AG08395 (cell line): ENCODE data around the gene KNOP1.

Experiments used
- DNase-seq: peaks from one replicate; pipeline ENCODE4 v3.0.0; 2012; ENCODE audit warnings: mixed read lengths, low spot score

KNOP1 gene, protein sequence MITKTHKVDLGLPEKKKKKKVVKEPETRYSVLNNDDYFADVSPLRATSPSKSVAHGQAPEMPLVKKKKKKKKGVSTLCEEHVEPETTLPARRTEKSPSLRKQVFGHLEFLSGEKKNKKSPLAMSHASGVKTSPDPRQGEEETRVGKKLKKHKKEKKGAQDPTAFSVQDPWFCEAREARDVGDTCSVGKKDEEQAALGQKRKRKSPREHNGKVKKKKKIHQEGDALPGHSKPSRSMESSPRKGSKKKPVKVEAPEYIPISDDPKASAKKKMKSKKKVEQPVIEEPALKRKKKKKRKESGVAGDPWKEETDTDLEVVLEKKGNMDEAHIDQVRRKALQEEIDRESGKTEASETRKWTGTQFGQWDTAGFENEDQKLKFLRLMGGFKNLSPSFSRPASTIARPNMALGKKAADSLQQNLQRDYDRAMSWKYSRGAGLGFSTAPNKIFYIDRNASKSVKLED

DNA sequence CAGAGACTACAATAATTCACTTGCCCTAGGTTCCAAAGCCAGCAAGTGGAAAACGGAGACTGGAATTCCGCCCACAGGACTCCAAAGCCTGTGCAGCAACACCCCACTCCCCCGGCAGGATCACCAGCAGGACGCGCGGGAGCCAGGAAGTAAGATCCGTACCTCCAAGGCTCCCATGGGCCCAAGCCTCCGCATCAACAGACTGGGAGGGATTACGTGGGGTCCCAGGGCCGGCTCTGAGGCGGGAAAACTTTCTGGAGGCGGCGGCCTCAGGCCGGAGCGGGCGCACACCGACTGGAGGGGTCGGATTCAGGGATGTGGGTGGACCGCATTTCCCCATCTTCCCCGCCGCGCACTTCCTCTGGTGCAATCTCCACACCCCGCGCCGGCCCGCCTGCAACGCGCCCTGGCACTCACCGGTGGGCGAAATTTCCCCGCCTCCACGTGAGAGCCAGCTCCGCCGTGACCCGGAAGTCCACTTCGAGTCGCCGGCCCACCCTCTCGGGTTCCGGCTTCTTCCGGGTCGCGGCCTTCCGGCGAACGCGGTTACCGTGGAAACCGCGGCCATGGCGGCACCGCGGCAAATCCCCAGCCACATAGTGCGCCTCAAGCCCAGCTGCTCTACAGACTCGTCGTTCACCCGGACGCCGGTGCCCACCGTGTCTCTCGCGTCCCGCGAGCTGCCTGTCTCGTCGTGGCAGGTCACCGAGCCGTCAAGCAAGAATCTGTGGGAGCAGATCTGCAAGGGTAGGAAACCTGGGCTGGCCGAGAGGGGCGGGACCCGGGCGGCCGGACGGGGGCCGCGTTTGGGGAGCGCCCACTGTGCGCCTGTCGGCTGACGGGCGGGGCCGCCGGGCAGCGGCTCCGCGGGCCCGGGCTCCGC lies at the start of gene KNOP1, which contains the start of gene IQCK:
Gene KNOP1 (minus strand): TSS at position 487 of the 883 bp plus-strand sequence. CDS start 3,192 bp downstream, outside the sequence.
Gene IQCK (plus strand): TSS at position 531 of the 883 bp plus-strand sequence. CDS start 36 bp downstream, at position 567.
- DNase-seq, result peak; percentile 96

GRCh38 chr16:19767497-19767896 lies 49.5 kb upstream of the KNOP1 start:
- DNase-seq, result no peak

- no peak for DNase-seq
These were observed 49.0 kb upstream of the KNOP1 start for GRCh38 chr16:19766988-19767387.

- no peak for DNase-seq
These were observed 48.5 kb upstream of the KNOP1 start for GRCh38 chr16:19766554-19766884.

DNA sequence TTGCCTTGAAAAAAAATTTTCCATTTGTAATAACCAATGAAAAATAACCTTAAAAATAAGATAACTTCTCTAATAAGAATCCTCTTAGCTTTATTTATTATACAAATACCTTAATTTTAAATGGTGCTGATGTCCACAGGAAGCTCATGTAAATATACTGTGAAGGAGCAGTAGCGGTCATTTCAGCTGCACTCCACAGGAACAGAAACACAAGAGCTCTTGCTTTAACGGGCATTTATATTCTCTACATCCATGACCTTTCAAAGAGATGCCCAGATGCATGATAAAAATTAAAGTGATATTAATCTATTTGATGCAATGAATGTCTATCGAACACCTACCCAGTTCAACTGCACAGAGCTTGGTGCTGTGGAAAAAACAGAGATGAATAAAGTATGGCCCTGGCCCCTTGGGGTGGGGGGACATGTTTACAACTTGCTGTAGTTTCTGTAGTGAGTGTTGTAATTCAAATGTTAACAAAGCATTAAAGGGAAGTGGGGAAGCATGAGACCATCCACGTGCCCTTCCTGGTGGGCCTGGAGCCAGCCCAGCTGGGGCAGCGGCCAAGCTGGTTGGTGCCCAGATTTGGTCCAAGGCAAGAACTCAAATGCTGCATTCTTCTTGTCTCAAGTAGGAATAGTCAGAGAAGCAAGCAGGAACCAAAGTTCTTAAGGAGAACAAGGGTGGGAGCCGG lies 48.0 kb upstream of the KNOP1 start:
- DNase-seq, result no peak

DNA sequence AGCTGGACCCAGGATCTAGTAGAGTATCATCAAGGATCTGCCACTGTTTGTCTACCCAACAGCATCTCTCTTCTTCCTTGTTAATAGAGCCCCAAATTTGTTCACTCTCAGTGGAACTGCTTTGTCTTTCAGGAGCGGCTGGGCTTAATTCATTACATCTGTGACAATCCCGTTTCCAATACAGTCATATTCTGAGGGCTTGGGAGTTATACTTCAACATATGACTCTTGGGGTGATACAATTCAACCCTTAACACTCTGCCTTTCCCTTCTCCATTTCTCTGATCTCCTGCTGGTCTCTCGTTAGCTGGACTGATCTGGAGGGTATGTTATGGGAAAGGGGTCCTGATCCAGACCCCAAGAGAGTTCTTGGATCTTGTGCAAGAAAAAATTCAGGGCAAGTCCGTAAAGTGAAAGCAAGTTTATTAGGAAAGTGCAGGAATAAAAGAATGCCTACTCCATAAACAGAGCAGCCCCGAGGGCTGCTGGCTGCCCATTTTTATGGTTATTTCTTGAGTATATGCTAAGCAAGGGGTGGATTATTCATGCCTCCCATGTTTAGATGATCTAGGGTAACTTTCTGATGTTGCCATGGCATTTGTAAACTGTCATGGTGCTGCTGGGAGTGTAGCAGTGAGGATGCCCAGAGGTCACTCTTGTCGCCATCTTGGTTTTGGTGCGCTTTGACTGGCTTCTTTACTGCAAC lies 42.5 kb upstream of the KNOP1 start:
- no peak for DNase-seq

DNA sequence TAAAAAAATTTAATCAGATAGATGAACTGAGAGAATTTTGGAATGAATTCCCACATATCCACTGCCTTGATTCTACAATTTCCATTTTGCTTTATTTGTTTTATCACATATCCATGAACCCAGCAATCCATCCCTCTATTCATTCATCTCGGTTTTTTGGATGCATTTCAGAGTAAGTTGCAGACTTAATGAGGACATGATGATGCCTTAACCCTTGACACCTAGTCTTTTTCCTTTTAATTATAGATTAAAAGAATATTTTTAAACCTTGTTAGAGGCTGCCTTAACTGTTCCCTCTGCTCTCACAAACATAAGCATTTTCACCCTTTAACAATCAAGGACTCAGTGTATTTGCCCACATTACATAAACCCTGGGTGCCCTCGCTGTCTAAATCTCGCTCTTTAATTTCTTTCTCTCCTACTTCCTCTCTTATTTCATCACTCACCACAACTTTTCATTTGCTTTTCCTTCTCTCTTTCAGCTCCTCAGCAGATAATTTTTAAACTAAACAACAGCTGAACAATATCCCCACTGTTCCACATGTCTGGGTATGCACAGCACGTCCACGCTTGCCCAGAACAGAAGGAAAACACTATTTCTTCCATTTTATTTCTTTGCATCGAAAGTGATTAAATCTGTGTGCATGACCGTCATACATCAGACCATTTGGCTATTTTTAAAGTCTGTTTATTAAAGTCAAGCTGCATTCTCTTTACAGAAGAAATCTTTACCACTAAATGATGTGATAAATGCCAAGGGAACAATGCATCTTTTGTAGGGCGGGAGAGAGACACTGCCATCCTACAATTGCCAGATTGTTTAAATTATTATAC lies 40.0 kb upstream of the KNOP1 start:
- no peak for DNase-seq

DNA sequence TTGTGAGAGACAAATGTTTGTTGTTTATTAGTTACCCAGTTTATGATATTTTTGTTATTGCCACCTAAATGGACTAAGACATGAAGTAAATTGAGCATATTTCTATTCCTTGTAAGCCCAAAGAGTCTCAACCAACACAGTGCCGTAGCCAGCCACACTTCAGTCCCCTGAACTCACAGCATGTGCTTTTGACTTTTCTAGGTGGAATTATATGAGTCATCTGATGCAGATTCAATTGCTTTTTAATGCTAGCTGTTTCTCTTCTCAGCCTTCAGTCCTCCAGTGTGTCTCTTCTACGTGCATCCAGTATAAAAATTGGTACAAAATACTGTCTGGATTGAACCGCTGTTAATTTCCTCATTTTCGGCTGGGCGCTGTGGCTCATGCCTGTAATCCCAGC lies 39.0 kb upstream of the KNOP1 start:
- DNase-seq, result peak; percentile 41

- no peak for DNase-seq
These were observed 37.2 kb upstream of the KNOP1 start for GRCh38 chr16:19755268-19755667.

- no peak for DNase-seq
These were observed 36.6 kb upstream of the KNOP1 start for GRCh38 chr16:19754644-19755036.

DNA sequence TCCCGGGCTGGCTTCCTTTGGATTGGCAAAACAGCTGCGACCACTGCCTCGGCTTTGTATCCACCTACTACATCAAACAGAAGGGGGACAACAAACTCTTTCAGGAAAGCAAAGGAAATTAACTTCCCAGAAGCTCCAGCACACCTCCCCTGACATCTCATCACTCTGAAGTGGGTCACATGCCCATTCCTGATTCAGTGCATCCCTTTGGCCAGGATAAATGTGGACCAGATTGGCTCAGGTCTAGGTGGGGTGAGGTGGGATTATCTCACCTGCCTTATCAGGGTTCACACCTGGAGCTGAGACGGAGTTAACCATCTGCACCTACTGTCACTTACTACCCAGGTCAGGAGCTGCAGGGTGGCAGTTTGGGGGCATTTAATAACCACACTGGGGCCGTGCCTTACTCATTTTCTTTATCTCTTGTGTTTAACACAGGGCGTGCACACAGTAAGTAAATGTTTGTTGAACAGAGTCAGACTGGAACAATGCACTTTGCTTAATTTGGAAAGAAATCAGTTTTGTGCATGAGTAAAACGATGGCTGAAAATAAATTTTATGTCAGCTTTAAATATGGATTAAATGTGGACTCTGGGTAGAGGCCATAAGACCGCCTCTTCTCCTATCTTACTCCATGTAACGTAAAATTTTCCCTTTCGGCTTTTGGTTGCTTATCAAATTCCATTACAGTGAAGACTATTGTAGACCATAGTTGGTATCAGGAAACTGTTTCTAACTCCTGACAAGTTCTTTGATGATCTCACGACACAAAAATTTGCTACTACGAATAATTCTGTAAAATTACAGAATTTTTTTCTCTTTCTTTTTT lies 36.0 kb upstream of the KNOP1 start:
- no peak for DNase-seq

- no peak for DNase-seq
These were observed 33.7 kb upstream of the KNOP1 start for GRCh38 chr16:19751478-19752385.

GRCh38 chr16:19749571-19750080 lies 31.6 kb upstream of the KNOP1 start:
- DNase-seq, result no peak

DNA sequence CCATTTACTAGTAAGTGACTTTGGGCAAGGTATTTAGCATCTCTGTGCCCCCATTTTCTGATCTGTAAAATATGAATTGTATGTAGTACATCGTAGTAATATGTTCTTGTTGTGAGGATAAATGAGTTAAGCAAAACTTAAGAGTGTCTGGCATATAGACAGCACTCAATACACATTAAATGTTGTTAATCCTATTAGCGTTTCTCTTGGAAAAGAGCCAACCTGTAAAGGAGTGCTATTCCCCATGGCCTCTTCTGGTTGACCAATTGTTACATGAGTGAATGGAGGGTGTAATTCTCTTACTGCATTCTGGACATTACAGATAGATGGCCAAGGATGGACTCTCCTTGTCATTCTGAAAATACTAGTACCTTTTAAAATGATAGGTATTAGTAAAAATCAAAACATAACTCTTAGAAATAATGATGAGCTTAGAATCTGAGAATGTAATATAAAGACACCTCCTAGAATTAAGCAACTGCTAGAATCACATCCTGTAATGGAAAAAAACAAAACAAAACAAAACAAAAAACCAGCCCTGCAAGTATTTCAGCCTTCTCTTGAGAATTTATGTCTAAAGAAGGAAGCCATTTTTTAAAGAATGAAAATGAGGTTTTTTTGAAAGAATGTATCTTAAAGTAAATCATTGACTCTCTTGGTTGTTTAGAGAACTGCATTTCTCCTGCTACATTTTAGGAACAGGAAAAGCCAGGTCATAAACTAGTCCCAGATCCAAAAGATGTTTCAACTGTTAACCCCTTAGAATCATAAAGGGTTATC lies 30.6 kb upstream of the KNOP1 start:
- DNase-seq, result no peak

DNA sequence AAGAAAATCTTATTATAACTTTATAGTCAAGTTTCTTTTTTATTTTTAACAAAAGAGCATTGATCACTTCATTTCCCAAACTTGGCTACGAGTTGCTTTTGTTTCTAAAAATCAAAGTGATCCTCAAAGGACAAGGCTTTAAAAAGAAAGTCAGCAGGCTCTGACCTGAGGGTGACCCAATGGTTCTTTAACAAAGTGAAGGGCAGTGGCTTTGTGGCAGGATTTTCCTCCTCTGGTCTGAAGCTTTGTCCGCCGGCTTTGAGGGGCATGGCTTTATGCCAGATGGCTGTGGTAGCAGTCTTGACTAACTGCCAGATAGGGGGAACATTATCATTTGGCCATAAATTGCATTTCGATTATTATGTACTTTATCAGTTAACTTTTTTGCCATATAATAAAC lies 28.5 kb upstream of the KNOP1 start:
- DNase-seq, result no peak

GRCh38 chr16:19745286-19746010 lies 27.4 kb upstream of the KNOP1 start:
- peak; percentile 39 for DNase-seq

GRCh38 chr16:19744670-19745069 lies 26.6 kb upstream of the KNOP1 start:
- DNase-seq, result no peak
